8988T (cell line): ENCODE data around the gene CLDN9.

Experiments used
- DNase-seq: peaks from one replicate; pipeline ENCODE4 v3.0.0; 2011

The CLDN9 gene

GRCh38 chr16:3020604-3021448 is 8.1 kb downstream of the CLDN9 start:
- DNase-seq = peak; percentile 73

- DNase-seq = peak; percentile 64
Measured at GRCh38 chr16:3021449-3022207, 8.9 kb downstream of the CLDN9 start.

GRCh38 chr16:3022208-3022683 is 9.5 kb downstream of the CLDN9 start:
- no peak for DNase-seq

- no peak for DNase-seq
Measured at GRCh38 chr16:3022684-3023414, 10.1 kb downstream of the CLDN9 start.

- no peak for DNase-seq
Measured at GRCh38 chr16:3023415-3023668, 10.6 kb downstream of the CLDN9 start.

GRCh38 chr16:3023669-3024478 is 11.2 kb downstream of the CLDN9 start, which contains the start of the genes HCFC1R1 and THOC6:
TSS of gene HCFC1R1 (minus strand) at chr16:3023942. CDS start at chr16:3023941, 1 bp downstream.
TSS of gene THOC6 (plus strand) at chr16:3024035. CDS start at chr16:3024327, 292 bp downstream.
- peak; percentile 83 for DNase-seq

GRCh38 chr16:3025032-3026002 is 12.6 kb downstream of the CLDN9 start:
- DNase-seq = no peak

- no peak for DNase-seq
Measured at GRCh38 chr16:3026003-3026378, 13.3 kb downstream of the CLDN9 start.

GRCh38 chr16:3026609-3027488 is 14.1 kb downstream of the CLDN9 start:
- DNase-seq = no peak

- DNase-seq = no peak
Measured at GRCh38 chr16:3027489-3027795, 14.7 kb downstream of the CLDN9 start.

GRCh38 chr16:3027983-3028715 is 15.4 kb downstream of the CLDN9 start:
- peak; percentile 95 for DNase-seq

- DNase-seq = no peak
Measured at GRCh38 chr16:3028716-3029319, 16.1 kb downstream of the CLDN9 start.

- no peak for DNase-seq
Measured at GRCh38 chr16:3029491-3030221, 16.9 kb downstream of the CLDN9 start.

GRCh38 chr16:3030222-3031212 is 17.8 kb downstream of the CLDN9 start:
- DNase-seq = no peak

- no peak for DNase-seq
Measured at GRCh38 chr16:3032624-3033023, 19.9 kb downstream of the CLDN9 start.

- DNase-seq = no peak
Measured at GRCh38 chr16:3035289-3035971, 22.7 kb downstream of the CLDN9 start.
